ENCODE results near the gene TBL3.

The TBL3 gene

DNA sequence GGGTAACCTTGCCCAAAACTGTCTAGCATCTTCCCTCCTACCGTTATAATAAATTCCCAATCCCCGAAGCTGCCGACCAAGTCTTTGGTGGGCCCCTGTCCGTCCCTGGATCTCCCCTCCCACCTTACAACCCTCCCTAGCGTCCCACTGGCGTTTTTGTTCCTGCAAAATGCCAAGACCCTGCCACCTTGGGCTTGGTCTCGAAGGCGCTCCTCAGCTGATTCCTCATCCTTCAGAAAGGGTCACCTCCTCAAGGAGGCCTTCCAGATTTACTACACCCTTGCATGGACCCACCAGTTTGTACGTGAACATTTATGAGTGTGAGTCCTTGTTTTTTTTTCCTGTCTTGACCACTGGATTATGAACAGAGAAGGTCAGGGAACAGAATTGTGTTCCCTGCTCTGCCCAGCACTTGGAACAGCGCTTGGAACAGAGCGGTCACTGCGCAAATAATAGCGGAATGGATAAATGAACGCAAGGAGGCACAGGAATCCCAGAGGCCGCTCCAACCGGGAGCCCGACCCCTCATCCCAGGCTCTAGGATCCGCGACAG is 11.2 kb downstream of the TBL3 start:
- DNase-seq (no peak), ATAC-seq (no peak)

DNA sequence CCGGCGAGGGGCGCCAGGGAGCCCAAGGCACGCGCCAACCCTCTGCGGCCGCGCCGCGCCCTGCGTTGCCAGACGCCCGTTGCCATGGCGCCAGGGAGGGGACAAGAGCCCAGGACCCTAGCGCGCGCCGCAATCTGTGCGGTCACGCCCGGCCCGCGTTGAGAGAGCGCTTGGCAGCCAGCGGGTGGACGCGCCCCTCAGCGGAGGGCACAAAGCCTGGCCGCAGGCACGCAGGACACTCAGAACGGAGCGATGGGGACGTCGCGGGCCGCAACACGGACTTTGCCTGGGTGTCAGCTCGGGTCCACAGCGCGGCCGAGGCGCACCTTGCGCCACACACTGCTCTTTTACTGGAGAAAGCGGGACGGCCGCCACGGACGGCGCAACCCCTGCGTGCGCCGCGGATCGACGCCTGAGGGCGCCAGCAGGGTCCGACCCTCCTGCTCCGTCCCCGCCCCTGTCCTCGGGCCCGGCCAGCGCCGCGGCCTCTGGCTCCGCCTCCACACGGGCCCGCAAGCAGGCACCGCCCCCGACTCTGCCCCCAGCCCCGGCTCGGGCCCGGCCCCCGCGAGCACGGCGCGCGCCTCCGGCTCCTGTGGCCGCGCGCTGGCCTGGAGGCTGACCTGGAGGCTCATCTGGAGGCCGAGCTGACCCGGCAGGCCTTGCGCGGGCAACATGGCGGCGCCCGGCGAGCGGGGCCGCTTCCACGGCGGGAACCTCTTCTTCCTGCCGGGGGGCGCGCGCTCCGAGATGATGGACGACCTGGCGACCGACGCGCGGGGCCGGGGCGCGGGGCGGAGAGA is 11.9 kb downstream of the TBL3 start, which contains the start of gene GFER:
GFER (plus strand) TSS at position 650 of the 803 bp plus-strand sequence; CDS start at position 676, 26 bp downstream.
- ATAC-seq (peak; percentile 87), DNase-seq (peak; percentile 86)

GRCh38 chr16:1984347-1985225 is 12.7 kb downstream of the TBL3 start:
- peak; percentile 4 for ATAC-seq
- DNase-seq: no peak

DNA sequence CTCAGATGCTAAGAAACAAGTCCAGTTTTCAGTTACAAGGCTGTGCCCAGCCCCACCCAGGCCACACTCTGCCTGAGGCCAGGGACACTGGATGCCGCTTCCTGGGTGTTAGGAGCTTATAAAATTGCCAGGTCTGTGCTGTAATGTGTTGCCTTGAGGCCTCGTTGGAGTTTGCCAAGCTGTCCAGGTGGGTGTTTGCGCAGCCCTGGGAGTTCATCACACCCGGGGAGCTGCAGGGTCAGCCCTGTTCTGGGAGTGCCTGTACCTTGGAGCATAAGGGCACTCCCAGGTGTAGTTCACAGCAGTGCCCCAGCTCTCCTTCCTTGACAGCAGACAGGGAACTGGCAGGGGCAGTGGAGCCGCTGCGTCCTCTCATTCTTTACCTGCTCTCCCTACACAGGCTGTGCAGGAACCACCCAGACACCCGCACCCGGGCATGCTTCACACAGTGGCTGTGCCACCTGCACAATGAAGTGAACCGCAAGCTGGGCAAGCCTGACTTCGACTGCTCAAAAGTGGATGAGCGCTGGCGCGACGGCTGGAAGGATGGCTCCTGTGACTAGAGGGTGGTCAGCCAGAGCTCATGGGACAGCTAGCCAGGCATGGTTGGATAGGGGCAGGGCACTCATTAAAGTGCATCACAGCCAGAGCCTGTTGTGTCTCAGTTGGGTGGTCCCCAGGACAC is 13.8 kb downstream of the TBL3 start:
- ATAC-seq (no peak), DNase-seq (no peak)

DNA sequence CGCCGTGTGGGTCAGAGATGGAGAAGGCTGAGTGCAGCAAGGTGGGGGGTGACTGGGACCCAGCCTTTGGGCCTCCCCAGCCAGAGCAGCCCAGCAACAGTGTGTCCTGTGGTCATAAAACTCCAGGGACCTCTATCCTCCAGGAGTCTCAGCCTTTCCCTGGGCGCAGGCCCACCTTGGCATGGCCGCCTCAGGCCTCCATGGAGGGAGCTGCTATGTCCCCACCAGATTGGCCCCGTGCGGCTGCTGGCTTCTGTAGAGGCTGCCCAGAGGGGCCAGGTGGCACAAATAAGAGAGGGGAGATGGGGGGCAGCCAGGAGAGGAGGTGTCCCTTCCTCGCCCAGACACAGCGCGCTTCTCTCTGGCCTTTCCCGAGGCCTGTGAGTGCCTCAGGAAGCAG is 15.3 kb downstream of the TBL3 start:
- no peak for ATAC-seq
- DNase-seq: no peak

- no peak for ATAC-seq
- DNase-seq: no peak
Measured at GRCh38 chr16:1989209-1990100, 17.6 kb downstream of the TBL3 start, which contains the start of gene SYNGR3. Gene SYNGR3 (plus strand): TSS chr16:1989970. CDS start chr16:1990103, 133 bp downstream.

- no peak for ATAC-seq
- DNase-seq: no peak
Measured at GRCh38 chr16:1990101-1990350, 18.2 kb downstream of the TBL3 start.

DNA sequence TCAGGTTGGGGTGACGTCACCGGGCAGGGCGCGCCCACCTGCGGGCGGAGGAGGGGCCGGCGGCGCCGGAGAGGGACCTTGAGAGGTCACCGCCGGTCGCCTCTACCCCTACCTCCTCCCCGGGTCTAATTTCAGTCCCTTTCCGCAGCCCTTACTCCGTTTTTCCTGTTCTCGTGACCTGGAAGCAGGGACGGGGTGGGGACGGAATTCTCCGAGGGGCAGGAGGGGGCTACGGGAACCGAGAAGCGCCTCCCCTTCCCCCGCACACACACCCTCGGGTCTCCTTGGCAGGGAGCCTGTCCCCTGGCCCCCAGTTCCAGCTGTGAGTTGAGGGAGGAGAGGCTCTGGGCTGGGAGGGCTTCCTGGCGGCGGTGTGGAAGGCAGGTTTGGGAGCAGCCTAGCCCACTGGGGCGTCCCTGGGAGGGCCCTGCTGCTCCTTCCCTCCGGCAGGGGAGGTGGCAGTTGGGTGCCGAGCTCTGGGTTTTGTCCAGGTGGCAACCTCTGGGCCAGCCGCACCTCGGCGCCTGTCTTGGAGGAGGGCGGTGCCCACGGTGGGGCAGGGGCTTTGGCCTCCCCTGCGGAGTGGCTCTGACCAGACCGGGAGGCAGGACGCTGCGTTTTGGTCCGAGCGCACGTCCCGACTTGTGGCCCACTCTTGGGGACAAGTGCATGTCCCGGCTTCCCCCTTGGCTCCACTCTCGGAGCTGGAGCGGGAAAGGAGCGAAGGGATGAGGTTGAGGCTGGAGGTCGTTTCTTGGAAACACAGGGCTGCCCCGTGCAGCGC is 18.7 kb downstream of the TBL3 start:
- DNase-seq (peak; percentile 67), ATAC-seq (peak; percentile 4)

GRCh38 chr16:1991135-1991551 is 19.3 kb downstream of the TBL3 start:
- ATAC-seq (peak; percentile 38), DNase-seq (peak; percentile 69)

DNA sequence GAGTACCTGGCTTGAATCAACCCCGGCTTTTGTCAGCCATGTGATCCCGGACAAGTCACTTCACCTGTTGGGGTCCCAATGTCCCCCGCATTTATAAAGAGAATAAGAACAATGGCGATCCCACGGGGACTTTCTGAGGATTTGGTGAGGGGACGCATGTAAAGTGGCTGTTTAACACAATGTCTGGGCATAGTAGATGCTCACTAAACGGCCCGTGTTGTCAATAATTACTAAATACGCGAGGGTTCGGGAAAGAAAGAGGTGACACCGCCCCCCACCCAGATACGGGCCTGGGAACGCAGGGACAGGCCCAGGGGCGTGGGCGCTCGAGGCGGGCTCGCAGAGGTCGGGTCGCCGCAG is 19.7 kb downstream of the TBL3 start:
- DNase-seq: no peak
- no peak for ATAC-seq

DNA sequence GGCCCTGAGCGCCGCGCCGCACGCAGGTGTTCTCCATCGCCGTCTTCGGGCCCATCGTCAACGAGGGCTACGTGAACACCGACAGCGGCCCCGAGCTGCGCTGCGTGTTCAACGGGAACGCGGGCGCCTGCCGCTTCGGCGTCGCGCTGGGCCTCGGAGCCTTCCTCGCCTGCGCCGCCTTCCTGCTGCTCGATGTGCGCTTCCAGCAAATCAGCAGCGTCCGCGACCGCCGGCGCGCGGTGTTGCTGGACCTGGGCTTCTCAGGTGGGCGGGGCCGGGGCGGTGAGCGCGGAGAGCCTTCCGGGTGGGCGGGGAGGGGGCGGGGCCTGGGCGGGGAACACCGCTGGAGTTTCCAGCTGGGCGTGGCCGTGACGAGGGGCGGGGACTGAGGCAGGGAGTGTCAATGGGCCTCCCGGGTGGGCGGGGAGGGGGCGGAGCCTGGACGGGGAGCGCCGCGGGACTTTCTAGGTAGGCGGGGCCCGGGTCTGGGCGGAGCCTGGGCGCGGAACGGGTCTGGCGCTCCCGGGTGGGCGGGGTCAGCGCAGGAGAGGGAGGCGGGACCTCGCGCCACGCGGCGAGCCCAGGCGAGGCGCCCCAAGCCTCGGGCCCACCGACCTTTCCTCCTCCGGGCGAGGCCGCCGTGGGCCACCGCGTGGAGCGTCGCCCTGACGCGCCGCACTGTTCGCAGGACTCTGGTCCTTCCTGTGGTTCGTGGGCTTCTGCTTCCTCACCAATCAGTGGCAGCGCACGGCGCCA is 20.3 kb downstream of the TBL3 start:
- ATAC-seq (peak; percentile 65), DNase-seq (peak; percentile 98)

GRCh38 chr16:1992704-1993317 is 21.0 kb downstream of the TBL3 start:
- DNase-seq (no peak), ATAC-seq (no peak)

GRCh38 chr16:1993731-1994131 is 21.9 kb downstream of the TBL3 start:
- DNase-seq (no peak), ATAC-seq (no peak)

GRCh38 chr16:1997494-1998359 is 25.9 kb downstream of the TBL3 start:
- no peak for ATAC-seq

GRCh38 chr16:1998360-1998835 is 26.5 kb downstream of the TBL3 start:
- ATAC-seq (no peak), DNase-seq (no peak)

More at GRCh38 chr16:1997494-1998359, 25.9 kb downstream of the TBL3 start:
- DNase-seq: no peak

GRCh38 chr16:1998852-1999801 is 27.3 kb downstream of the TBL3 start:
- DNase-seq: no peak
- no peak for ATAC-seq
